Upper lobe of left lung (tissue), 4 donors: ENCODE measurements around the gene KRTAP5-11.
"Not testable (repeated sequence)": the region's sequence is repeated elsewhere in the genome, so short reads cannot be mapped to it uniquely, and the experiment has no call there.

Source experiments
- CTCF ChIP-seq, 6 experiments: fragments of 450-650 bp in 4 of 6; fragments of 200-600 bp in 2 of 6; sonication (generic) in 2 of 6; IDR thresholded peaks; one replicate each; pipeline ENCODE4 v1.5.1; 2016 to 2019; ENCODE audit warnings: antibody characterized with exemption in 6 of 6
- POLR2AphosphoS5 ChIP-seq, 2 donors: sonication (generic); formaldehyde crosslinking; IDR thresholded peaks; one replicate each; pipeline ENCODE4 v1.5.1; 2017; ENCODE audit warnings: antibody characterized with exemption in 2 of 2

DNA sequence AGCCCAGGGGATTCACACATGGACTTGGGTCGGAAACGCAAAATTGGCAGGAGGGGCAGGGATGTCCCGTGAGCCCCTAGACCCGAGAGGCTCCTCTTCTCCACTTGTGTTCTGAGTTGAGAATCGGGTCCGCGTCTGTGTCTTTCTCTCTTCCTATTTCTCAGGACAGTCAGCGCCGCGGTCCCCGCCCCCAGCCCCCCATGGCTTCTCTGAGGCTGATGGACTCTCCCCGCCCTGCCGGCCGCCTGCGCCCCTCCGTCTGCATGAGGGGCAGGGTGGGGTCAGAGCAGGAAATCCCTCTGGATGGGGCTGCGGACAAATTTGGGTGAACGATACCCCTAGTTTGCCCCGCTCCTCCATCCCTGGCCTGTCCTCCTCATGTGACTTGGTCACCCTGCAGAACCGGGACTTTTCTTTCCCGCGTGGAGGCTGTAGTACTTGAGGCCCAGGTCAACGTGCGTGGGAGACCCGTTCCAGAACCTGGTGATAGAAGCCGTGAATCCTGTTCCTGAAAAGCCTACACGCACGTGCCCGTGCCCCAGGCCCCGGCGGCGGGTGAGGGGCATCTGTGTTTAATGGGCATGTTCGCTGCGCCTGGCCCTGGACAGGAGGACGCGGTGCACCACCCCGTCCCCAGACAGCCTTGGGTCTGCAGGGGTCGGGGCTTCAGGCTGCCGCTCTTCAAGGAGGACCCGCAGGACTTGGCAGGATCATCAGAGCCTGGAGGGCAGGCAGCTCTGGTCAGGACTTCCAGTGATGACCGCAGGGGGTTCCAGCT lies 5.8 kb downstream of the KRTAP5-11 start:
- not testable (repeated sequence) for TF ChIP-seq CTCF, POLR2AphosphoS5 (IDR thresholded peaks at IDR 0.05)
